Measurements from ENCODE around the gene LRCOL1.

The LRCOL1 gene

DNA sequence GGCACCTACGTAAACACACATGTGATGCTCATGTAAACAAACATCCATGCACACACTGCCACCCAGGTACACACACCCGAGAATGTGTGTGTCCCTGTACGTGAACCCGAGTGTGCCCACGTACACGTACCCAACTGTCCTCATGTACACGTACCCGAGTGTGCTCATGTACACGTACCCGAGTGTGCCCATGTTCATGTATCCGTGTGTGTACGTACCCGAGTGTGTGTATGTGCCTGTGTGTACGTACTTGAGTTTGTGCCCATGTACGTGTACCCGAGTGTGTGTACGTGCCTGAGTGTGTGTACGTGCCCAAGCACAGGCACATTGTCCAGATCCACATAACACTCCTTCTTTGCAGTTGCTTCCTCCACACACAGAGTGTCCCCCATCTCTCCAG is 45.0 kb downstream of the LRCOL1 start:
- DNase-seq (ENCODE audit: low read depth), result no peak
- TF ChIP-seq, protein P1, sequence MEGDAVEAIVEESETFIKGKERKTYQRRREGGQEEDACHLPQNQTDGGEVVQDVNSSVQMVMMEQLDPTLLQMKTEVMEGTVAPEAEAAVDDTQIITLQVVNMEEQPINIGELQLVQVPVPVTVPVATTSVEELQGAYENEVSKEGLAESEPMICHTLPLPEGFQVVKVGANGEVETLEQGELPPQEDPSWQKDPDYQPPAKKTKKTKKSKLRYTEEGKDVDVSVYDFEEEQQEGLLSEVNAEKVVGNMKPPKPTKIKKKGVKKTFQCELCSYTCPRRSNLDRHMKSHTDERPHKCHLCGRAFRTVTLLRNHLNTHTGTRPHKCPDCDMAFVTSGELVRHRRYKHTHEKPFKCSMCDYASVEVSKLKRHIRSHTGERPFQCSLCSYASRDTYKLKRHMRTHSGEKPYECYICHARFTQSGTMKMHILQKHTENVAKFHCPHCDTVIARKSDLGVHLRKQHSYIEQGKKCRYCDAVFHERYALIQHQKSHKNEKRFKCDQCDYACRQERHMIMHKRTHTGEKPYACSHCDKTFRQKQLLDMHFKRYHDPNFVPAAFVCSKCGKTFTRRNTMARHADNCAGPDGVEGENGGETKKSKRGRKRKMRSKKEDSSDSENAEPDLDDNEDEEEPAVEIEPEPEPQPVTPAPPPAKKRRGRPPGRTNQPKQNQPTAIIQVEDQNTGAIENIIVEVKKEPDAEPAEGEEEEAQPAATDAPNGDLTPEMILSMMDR (IDR thresholded peaks at IDR 0.05; ENCODE audit: insufficient read depth, low read depth, low read length, missing control alignments), result no peak
- no peak overlapping the region for H3K4me3 ChIP-seq (ENCODE audit: low read length)

DNA sequence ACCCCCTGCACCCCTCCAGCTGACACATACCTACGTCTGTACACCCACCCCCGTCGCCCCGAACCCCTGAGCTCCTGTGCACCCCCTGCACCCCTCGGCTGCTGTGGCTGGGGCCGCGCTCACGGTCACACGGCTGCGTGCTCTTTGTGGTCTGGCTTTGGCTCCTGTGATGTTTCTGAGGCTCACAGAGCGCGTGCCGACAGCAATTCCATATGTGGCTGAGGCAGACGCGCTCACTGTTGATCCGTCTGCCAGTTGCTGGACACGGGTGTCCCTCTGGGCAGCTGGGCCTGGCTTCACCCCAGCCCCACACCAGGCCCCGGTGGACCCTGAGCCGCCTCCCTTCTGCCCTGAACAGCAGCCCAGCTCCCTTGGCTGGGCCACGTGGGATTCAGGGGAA is 46.5 kb downstream of the LRCOL1 start:
- DNase-seq (ENCODE audit: low read depth), result no peak
- TF ChIP-seq, protein P1 (IDR thresholded peaks at IDR 0.05; ENCODE audit: insufficient read depth, low read depth, low read length, missing control alignments), result no peak

DNA sequence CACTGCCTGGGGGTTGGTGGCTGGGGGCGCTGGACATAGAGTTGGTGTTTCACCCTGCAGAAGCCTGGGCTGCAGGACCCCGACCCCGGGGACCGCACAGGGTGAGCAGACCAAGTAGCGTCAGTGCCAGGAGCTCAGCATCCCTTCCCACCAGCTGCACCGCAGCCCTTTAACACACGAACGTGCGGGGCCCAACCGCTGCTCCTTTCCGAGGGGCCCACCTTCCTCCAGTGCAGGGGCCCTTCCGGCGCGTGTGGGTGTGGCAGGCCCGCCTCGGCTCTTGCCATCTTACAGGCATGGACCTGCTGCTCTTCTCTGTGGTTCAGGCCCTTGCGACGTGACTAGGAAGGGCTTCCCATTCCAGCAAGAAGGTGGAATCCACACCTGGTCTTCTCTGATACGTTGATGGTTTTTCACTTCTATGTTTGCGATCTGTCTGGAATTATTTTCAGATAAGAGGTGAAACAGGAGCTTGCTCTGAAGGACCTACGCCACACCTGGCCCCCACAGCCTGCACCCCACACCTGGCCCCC is 47.8 kb downstream of the LRCOL1 start:
- no peak for DNase-seq (ENCODE audit: low read depth)
- no peak overlapping the region for H3K4me3 ChIP-seq (ENCODE audit: low read length)
- TF ChIP-seq, protein P1 (IDR thresholded peaks at IDR 0.05; ENCODE audit: insufficient read depth, low read depth, low read length, missing control alignments), result no peak

More for the DNA sequence above, 46.5 kb downstream of the LRCOL1 start:
- no peak overlapping the region for H3K4me3 ChIP-seq (ENCODE audit: low read length)

DNA sequence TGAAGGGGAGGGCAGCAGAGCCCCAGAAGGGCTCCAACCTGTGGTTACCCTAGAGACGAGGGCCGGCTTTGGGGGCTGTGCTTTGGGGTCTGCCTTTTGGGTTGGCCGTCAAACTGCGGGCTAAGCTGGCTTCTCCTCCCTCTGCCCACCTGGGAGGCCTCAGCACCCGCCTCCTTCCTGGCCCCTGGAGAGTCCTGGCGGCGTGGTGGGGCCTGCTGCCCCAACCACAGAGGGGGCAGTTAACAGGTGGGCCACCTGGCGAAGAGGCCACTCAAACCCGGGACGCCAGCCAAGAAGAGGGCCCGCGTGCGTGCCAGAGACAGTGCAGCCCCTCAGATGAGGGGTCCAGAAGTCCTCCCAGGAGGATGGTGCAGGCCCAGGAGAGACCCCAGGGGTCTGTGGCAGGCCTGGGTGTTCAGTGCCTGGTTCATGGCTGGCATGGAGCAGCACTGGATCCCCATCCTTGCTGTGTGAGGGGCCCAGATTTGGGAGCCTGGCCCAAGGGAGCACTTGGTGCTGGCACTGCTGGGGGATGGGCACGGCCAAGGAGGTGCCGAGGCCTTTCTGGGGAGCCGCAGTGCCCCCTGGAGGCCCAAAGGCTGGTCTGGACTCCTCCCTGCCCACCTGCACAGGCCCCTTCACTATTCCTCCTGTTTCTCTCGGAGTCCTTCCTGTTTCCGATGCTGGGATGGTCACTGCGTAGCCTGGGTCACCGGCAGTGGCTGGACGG is 48.8 kb downstream of the LRCOL1 start:
- H3K4me3 ChIP-seq (ENCODE audit: low read length), result peak overlapping the region; percentile 57
- TF ChIP-seq, protein P1 (IDR thresholded peaks at IDR 0.05; ENCODE audit: insufficient read depth, low read depth, low read length, missing control alignments), result peak; percentile 42
- peak; percentile 32 for DNase-seq (ENCODE audit: low read depth)

DNA sequence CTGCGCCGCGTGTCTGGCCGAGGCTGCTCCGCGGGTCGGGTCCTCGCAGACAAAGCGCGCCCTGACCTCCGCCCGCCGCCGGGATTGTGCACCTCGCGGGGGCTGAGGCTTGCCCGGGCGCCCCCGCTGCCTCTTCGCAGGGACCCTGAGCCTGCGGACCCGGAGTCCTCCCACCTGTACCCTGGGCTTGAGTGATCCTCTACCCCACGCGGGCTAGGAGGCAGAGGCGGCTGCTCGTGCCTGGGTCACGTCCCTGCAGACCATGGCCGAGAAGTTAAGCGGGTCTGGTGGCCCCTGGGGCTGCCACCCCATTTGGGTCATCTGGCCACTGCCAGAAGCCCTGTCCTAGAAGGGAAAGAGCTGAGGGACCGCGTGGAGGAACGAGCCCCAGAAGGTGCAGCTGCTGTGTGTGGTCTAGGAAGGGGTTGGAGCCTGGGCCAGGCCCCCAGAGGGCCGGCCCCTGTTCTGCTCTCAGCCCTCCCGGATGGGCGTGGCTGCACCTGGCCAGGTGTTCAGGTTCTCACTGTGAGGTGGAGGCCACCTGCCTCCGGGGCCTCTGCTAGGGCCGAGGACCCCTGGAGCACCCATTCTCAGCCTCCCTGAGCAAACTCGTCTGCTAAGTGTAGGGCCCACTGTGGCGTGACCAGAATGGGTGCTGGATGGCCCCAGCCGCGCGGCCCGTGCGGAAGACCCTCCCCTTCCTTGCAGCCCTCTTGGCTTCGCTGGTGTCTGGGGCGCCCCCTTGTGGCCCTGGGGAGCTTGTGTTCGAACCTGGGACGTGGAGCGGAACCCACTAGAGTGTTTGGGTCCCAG is 49.6 kb downstream of the LRCOL1 start:
- DNase-seq (ENCODE audit: low read depth), result peak; percentile 79
- TF ChIP-seq, protein P1 (IDR thresholded peaks at IDR 0.05; ENCODE audit: insufficient read depth, low read depth, low read length, missing control alignments), result peak; percentile 83
- H3K4me3 ChIP-seq (ENCODE audit: low read length), result peak overlapping the region; percentile 57

DNA sequence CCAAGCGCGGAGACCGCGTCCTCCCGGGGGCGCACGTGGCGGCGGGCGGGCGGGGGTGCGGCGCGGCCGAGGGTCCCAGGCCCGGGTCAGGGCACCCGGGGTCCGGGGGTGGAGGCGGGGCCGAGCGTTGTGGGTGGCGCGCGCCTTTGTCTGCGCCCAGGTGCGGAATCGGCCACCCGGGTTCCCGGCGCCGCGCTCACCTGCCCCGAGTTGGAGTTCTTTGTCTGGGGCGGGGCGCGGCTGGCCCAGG is 50.1 kb downstream of the LRCOL1 start:
- peak overlapping the region; percentile 57 for H3K4me3 ChIP-seq (ENCODE audit: low read length)
- TF ChIP-seq, protein P1 (IDR thresholded peaks at IDR 0.05; ENCODE audit: insufficient read depth, low read depth, low read length, missing control alignments), result no peak
- DNase-seq (ENCODE audit: low read depth), result peak; percentile 47
